Epidermal melanocyte (primary cell): ENCODE data around the gene ASXL1.
"Not testable (repeated sequence)": the region's sequence is repeated elsewhere in the genome, so short reads cannot be mapped to it uniquely, and the experiment has no call there.

Source experiments
- DNase-seq: peaks from one replicate; pipeline ENCODE4 v3.0.0; 2011; ENCODE audit warnings: low spot score; ENCODE audit not compliant: insufficient read length

ASXL1 gene

GRCh38 chr20:32360333-32360634 lies 2.2 kb downstream of the ASXL1 start:
- DNase-seq: no peak

GRCh38 chr20:32362901-32363364 lies 4.8 kb downstream of the ASXL1 start:
- DNase-seq: no peak

GRCh38 chr20:32363492-32363891 lies 5.4 kb downstream of the ASXL1 start:
- no peak for DNase-seq

- no peak for DNase-seq
These were observed 6.5 kb downstream of the ASXL1 start for GRCh38 chr20:32364554-32365208.

GRCh38 chr20:32365564-32365963 lies 7.4 kb downstream of the ASXL1 start:
- DNase-seq: no peak

- no peak for DNase-seq
These were observed 8.2 kb downstream of the ASXL1 start for GRCh38 chr20:32366380-32366779.

- no peak for DNase-seq
These were observed 10.2 kb downstream of the ASXL1 start for GRCh38 chr20:32368323-32368722.

- DNase-seq: no peak
These were observed 10.8 kb downstream of the ASXL1 start for GRCh38 chr20:32368925-32369324.

- no peak for DNase-seq
These were observed 12.8 kb downstream of the ASXL1 start for GRCh38 chr20:32370897-32371296.

- DNase-seq: no peak
These were observed 20.3 kb downstream of the ASXL1 start for GRCh38 chr20:32378461-32378860.

GRCh38 chr20:32380037-32380436 lies 21.9 kb downstream of the ASXL1 start:
- not testable (repeated sequence) for DNase-seq

- no peak for DNase-seq
These were observed 22.6 kb downstream of the ASXL1 start for GRCh38 chr20:32380745-32381144.

- no peak for DNase-seq
These were observed 24.2 kb downstream of the ASXL1 start for GRCh38 chr20:32382102-32382950.

GRCh38 chr20:32383441-32383840 lies 25.3 kb downstream of the ASXL1 start:
- not testable (repeated sequence) for DNase-seq

GRCh38 chr20:32385541-32385940 lies 27.4 kb downstream of the ASXL1 start:
- DNase-seq: no peak

GRCh38 chr20:32386091-32386490 lies 28.0 kb downstream of the ASXL1 start:
- DNase-seq: no peak

- no peak for DNase-seq
These were observed 29.1 kb downstream of the ASXL1 start for GRCh38 chr20:32387252-32387651.

- DNase-seq: no peak
These were observed 32.9 kb downstream of the ASXL1 start for GRCh38 chr20:32391003-32391402.

GRCh38 chr20:32395066-32395465 lies 36.9 kb downstream of the ASXL1 start:
- no peak for DNase-seq

- DNase-seq: no peak
These were observed 38.6 kb downstream of the ASXL1 start for GRCh38 chr20:32396646-32397160.

- no peak for DNase-seq
These were observed 39.5 kb downstream of the ASXL1 start for GRCh38 chr20:32397567-32398084.

GRCh38 chr20:32400476-32400875 lies 42.3 kb downstream of the ASXL1 start:
- DNase-seq: no peak
